Stimulated activated CD4-positive, alpha-beta T cell treated with anti-CD3 and anti-CD28 coated beads, Interleukin-1b, Interleukin-23, amount 100 ng/mL, for 24 hours (primary cell): ENCODE results near the gene BRSK1.

Source experiments
- DNase-seq, 4 experiments: peaks; one replicate each; pipeline ENCODE4 v3.0.0-alpha.2; 2020; ENCODE audit warnings: low read depth in 4 of 4, low spot score in 1 of 4

The BRSK1 gene

GRCh38 chr19:55283548-55284377, at the start of gene BRSK1:
Gene BRSK1, plus strand, starts transcription at chr19:55283997. Its CDS starts 446 bp downstream, at chr19:55284443.
- peak in 1 of 4 experiments; percentile 20 for DNase-seq

DNA sequence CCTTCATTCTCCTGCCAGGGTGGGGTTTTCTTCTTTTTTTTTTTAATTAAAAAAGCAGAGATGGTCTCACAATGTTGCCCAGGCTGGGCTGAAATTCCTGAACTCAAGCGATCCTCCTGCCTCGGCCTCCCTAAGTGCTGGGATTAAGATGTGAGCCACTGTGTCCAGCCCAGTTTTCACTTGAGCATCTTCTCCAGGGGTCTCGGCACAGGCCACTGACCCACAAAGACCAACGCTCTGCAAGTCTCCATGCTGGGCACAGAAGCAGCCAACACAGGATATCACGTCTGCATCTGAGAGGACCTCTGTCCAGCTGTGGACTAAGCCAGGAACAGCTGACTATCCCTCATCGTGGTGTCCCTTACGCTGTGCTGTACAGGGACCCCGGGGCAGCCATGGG, 45.8 kb upstream of the BRSK1 start:
- no peak for DNase-seq

DNA sequence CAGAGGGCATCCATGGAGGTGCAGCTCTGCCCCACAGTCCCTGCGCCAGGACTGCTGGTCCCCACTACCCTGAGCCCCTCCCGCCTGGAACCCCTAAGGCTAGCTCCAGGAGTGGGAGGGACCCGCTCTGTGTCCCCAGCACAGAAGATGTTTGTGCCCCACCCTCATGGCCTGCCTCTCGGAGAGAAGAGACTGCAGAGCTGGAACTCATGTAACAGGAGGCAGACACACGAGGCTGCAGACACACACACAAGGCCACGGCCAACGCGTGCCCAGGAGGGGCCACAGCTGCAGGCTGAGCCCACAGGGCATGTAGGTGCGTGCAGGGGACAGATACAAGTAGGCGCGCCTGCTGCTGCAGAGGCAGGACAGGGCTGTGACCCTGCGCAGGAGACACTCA, 44.8 kb upstream of the BRSK1 start:
- DNase-seq, result no peak

DNA sequence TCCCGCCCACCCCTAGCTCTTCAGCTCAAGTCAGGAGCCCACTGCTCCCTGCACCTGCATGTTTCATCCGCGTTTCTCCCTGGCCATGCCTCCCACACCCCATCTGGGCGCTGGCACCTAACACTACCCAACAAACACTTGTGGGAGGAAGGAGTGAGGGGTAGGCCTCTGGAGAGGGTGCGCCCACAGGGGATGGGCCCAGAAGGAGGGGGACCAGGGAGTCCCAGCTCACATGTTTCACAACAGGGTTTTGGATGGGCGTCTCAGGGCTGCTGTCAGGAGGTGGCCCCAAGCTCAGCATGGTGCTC, 43.1 kb upstream of the BRSK1 start:
- DNase-seq, result no peak

GRCh38 chr19:55241143-55241934, 42.5 kb upstream of the BRSK1 start:
- DNase-seq, result no peak

- no peak for DNase-seq
These were observed 41.8 kb upstream of the BRSK1 start for GRCh38 chr19:55241935-55242464.

GRCh38 chr19:55242517-55242916, 41.3 kb upstream of the BRSK1 start:
- DNase-seq, result no peak

- DNase-seq, result no peak
These were observed 39.7 kb upstream of the BRSK1 start for GRCh38 chr19:55244004-55244680.

DNA sequence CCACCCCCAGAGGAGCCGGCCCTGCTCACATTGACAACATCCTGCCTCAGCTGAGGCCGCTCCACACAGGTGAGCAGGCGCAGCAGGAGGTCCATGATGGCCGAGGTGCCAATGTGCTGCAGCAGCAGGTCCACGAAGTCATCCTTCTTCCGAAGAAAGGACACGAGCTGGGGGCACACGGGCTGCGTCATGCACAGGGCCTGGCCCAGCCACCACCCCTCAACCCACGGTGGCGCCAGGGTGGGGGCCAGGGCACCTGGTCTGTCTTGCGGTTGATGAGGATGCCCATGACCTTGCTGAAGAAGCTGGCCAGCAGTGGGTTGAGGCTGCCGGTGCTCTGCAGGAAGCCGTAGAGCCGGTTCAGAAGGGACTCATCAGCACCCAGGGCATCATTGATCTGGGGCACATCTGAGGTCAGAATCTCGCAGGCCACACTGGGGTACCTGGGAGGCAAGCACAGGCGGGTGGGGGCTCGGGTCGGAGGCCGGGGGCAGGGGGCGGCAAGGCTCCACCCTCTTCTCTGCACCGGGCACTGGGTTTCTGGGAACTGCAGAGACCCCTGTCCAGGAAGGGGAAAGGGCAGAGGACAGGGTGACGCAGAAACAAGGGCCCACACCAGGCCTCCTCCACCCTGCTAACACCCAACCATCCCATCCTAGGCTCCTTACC, 38.4 kb upstream of the BRSK1 start:
- no peak for DNase-seq

DNA sequence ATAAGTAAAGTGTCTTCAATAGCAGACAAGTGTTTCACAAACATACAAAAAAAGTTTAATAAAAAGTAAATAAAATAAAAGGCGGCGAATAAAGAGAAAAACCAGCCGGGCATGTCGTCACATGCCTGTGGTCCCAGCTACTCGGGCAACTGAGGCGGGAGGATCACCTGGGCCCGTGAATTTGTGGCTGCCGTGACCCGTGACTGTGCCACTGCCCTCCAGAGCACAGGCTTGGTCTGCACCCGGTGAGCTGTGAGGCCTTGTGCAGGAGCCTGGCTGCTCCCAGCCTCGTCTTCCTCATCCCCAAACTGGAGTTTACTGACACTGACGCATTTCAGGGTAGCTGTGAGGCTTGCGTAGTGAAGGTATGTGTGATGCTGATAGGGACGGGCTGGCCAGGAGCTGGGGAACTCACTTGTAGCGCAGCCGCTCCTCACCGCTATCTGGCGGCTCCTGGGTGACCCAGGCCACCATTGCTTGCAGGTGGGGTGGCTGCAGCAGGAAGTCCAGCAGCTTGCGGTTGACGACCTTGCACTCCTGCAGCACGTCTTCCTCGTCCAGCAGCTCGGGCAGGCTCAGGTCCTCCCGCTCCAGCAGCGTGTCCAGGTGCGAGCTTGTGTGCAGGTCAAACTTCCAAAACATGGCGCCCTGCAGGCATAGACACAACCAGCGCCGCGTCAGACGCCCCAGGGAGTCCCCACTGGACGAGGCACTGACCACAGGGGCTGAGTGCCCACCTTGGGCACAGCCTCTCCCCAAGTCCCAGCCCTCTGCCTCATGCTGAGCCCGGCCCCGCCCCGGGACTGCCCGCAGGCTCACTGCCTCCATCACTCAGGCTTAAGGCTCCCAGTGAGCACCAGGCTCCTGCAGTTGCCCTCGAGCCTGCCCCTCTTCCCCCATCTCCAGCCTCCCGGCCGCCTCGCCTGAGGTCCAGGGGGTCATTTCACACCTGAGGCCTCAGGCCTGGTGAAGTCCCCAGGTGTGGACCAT, 37.0 kb upstream of the BRSK1 start:
- no peak for DNase-seq

DNA sequence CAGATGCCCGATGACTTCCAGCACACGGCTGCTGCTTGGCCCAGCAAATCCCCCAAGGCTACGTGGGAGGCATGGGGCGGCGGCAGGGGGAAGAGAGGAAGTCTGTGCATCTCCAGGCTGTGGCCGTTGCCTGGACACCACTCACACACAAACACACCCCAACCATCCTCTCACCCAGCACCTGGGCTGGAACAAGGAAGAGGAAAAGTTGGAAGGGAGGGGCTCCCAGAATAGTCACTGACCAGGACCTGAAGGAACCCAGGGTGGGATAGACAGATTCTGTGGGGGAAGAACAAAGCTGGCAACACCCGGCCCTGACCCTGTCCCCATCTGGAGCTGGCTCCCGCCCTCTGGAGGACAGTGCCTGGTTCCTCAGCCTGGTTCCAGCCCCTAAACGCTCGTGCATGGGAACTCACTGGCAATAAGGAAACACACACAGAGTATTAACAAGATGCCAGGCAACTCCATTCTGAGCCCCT, 36.1 kb upstream of the BRSK1 start:
- no peak for DNase-seq

DNA sequence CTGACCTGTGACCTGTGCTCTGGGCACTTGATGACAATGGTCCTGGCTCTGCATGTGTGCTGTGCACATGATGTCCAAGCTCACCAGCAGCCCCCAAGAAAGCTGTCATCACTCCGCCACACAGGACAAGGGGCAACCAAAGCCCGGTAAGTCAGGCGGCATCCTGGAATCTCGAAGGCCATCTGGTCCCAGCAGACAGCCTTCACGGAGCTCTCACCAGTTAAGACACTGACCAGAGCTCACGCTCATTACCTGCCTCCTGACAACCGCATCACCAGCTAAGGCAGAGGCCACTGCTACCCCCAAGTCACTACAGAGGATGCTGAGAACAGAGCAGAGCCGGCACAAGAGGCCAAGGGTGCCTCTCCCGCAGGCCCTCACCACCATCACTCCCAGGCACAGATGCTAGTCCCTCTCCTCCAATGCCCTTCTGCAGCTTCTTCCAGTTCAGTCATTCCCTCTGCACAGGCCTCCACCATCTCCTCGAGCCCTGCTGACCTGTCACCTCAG, 35.6 kb upstream of the BRSK1 start:
- DNase-seq, result no peak

- no peak for DNase-seq
These were observed 35.1 kb upstream of the BRSK1 start for GRCh38 chr19:55248704-55249103.

DNA sequence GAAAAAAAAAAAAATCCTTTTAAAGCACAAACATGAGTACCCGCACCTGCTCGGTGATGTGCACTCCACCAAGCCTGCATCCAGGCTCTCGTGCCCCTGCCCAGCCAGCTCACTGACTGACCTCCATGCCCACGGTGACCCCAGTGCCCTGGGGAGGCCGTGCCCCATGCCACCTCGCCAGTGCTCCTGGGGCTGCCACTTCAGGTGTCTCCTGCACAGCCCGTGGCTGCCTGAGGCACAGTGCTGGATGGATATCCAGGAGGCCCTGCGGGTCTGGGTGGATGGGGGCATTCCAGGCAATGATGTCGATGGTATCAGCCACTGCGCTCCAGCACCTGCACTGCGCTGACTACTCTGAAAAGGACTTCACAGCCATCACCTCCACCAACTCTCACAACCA, 34.0 kb upstream of the BRSK1 start:
- DNase-seq, result no peak

- DNase-seq, result no peak
These were observed 33.3 kb upstream of the BRSK1 start for GRCh38 chr19:55250262-55251036.

GRCh38 chr19:55251341-55252081, 32.3 kb upstream of the BRSK1 start:
- no peak for DNase-seq

DNA sequence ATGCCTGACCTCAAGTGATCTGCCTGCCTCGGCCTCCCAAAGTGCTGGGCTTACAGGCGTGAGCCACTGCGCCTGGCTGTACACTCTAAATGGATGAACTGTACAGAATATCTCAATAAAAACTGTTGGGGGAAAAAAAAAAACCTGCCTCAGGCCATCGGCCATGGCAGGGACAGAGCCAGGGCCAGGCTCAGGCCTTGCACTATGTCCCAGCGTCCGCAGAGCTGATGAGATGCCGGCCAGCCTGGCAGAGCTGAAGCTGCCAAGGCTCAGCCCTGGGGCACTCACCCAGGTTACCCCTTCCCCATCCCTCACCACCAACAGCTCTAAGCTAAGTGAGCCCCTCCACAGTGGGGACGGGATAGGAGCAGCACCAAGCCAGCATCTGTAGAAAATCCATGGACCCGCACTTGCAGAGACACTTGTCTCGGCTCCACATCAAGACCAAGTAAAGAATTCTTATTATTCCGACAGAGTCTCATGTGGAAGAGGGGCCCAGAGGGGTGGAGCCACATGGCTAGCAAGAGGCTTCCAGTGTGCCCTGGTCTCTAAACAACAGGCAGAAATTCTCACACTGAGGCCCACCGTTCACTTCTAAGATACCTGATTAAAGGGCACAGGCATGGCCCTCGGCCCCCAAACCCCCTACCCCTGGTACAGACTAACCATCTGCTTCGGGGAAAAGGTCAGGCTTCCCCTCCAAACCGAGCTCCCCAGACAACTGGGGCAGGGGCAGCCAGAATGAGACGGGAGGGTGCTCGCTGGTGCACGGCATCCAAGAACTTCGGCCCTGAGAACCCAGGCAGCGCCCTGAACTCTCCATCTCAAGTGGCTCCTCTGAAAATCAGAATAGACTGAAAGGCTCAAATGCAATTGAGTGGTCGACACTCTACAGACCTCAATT, 30.8 kb upstream of the BRSK1 start:
- DNase-seq, result no peak
